ENCODE results near the gene GALM. TPM values are rescaled to one million over a fixed set of nuclear protein-coding genes. Genes with fewer than 3 reads are reported as not detected.

The GALM gene
- total RNA-seq, 1 experiment from 2014 or later = 10.0 TPM

- no peak overlapping the region for H2BK20ac ChIP-seq (ENCODE audit: low read depth, low read length, poor library complexity, severe bottlenecking)
- H3K23me2 ChIP-seq (ENCODE audit: insufficient read length, low read depth, low read length, poor library complexity, severe bottlenecking) = no peaks in the 10 kb centered on the region
- no peak for DNase-seq
- H3K4ac ChIP-seq (ENCODE audit: low read depth, low read length) = no peak overlapping the region
- H3K18ac ChIP-seq (ENCODE audit: insufficient read length, low read depth, low read length) = no peak overlapping the region
- no peaks in the 10 kb centered on the region for H3K79me1 ChIP-seq (ENCODE audit: insufficient read depth, low read depth, low read length, poor library complexity, severe bottlenecking)
- H2AFZ ChIP-seq (ENCODE audit: low read length) = no peak overlapping the region
- H3K4me1 Mint-ChIP-seq = peaks cover 19 to 20% of the 10 kb centered on the region in 2 experiments
- H4K20me1 ChIP-seq (ENCODE audit: control insufficient read depth, insufficient read depth, insufficient read length) = no peaks in the 10 kb centered on the region
- H3K79me2 ChIP-seq (ENCODE audit: insufficient read depth, low read length) = no peaks in the 10 kb centered on the region
- no peaks in the 10 kb centered on the region for H3K9me3 Mint-ChIP-seq
- H3K9ac ChIP-seq (ENCODE audit: extremely low read depth, insufficient read length, low read length) = no peak overlapping the region
- no peak overlapping the region for H4K5ac ChIP-seq (ENCODE audit: insufficient read length, low read depth, low read length)
- H4K8ac ChIP-seq (replicated peaks; ENCODE audit: insufficient read length, low read depth, low read length) = no peak overlapping the region
- no peaks in the 10 kb centered on the region for H3K27me3 ChIP-seq (ENCODE audit: insufficient read depth, low read length)
- H3K4me1 ChIP-seq (ENCODE audit: insufficient read depth, low read length) = no peaks in the 10 kb centered on the region; the same call in 1 of the 2 replicates
- no peak overlapping the region for H3T11ph ChIP-seq (ENCODE audit: low read length)
- H2BK15ac ChIP-seq (ENCODE audit: low read depth, low read length) = no peak overlapping the region
- no peak overlapping the region for H4K91ac ChIP-seq (ENCODE audit: insufficient read length, low read depth, low read length)
- H2BK5ac ChIP-seq (ENCODE audit: insufficient read length, low read length) = no peak overlapping the region
- no peak overlapping the region for H2BK12ac ChIP-seq (ENCODE audit: insufficient read length, low read depth, low read length)
- no peaks in the 10 kb centered on the region for H3K9me3 ChIP-seq (ENCODE audit: control insufficient read depth, low read depth, low read length)
- H3K56ac ChIP-seq (ENCODE audit: insufficient read length, low read depth, low read length) = no peak overlapping the region
- H3K27me3 Mint-ChIP-seq (ENCODE audit: low read depth) = no peaks in the 10 kb centered on the region
- H3K4me3 Mint-ChIP-seq = no peak overlapping the region
- no peak for TF ChIP-seq CTCF (conservative IDR thresholded peaks at IDR 0.05)
- no peak overlapping the region for H3K4me2 ChIP-seq (ENCODE audit: insufficient read depth, insufficient read length, low read length)
- H3K27ac ChIP-seq (ENCODE audit: insufficient read length, low read depth, low read length) = no peak overlapping the region
- no peak overlapping the region for H3K14ac ChIP-seq (ENCODE audit: insufficient read depth, low read length)
- no peak overlapping the region for H2BK120ac ChIP-seq (ENCODE audit: low read depth, low read length, poor library complexity, severe bottlenecking)
- H2AK5ac ChIP-seq (ENCODE audit: insufficient read length, low read length) = no peak overlapping the region
- no peaks in the 10 kb centered on the region for H3K36me3 Mint-ChIP-seq (ENCODE audit: insufficient read depth in 1 of 3, low read depth in 3 of 3)
- no CpG with 5 or more reads among the region's 3 CpGs for WGBS (ENCODE audit: extremely low coverage, insufficient read length, low lambda C conversion rate)
- H3K23ac ChIP-seq (ENCODE audit: insufficient read length, low read depth, low read length) = no peak overlapping the region
- H3K27ac Mint-ChIP-seq = no peak overlapping the region
Observed at GRCh38 chr2:38617301-38617700, 48.6 kb upstream of the GALM start.

All from H9 (cell line).